Measurements from ENCODE around the gene NXPH3. TPM values are rescaled to one million over a fixed set of nuclear protein-coding genes. Genes with fewer than 3 reads are reported as not detected.

NXPH3 gene
- total and polyA plus RNA-seq, 9 of the 15 experiments (the other 6 are each of a cell fraction or from before 2014, with no cell fraction given) = 0.04 to 0.27 (median 0.07) TPM; not detected in 2

DNA sequence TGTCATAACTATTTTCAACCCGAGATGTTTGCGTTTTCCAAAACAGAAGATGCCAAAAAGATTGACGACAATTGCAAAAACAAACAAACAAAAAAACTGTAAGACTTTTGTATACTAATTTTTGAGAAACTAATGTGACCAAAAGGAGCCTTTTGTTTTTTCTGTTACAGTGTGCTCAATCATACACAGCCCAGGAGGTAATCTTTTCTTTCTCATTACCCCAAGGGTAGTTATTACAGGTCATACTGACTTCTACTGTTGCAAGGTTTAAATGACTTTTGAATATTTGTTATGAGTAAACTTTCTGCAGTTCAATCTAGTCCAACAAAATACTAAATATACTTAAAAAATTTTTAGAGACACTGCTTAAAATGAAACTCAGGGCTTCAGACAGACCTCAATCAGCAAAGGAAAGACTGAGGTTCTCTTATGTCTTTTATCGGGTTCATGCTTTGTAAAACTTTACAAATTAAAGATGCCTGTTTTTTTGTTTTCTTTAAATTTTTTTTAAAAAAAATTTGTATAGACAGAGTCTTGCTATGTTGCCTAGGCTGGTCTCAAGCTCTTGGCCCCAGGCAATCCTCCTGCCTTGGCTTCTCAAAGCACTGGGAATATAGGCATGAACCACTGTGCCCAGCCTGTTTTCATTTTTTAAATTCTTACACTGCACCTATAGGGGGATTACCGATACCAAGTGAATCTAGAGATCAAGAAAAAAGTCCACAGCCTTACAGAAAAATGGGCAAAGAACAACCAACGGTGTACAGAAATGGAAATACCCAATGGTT, 54.6 kb downstream of the NXPH3 start (continued):
- no peak for TF ChIP-seq ATF6 (CRISPR knock-in tag; IDR thresholded peaks at IDR 0.05)
- no peak for TF ChIP-seq E2F1 (CRISPR knock-in tag; IDR thresholded peaks at IDR 0.05)
- TF ChIP-seq FOS (IDR thresholded peaks at IDR 0.05; ENCODE audit: extremely low read depth, insufficient read length) = no peak
- no peak for TF ChIP-seq SMARCC2 (IDR thresholded peaks at IDR 0.05; ENCODE audit: low read depth)
- no peak for TF ChIP-seq ZNF589 (CRISPR knock-in tag; IDR thresholded peaks at IDR 0.05; ENCODE audit: low read depth)
- TF ChIP-seq, protein P1, sequence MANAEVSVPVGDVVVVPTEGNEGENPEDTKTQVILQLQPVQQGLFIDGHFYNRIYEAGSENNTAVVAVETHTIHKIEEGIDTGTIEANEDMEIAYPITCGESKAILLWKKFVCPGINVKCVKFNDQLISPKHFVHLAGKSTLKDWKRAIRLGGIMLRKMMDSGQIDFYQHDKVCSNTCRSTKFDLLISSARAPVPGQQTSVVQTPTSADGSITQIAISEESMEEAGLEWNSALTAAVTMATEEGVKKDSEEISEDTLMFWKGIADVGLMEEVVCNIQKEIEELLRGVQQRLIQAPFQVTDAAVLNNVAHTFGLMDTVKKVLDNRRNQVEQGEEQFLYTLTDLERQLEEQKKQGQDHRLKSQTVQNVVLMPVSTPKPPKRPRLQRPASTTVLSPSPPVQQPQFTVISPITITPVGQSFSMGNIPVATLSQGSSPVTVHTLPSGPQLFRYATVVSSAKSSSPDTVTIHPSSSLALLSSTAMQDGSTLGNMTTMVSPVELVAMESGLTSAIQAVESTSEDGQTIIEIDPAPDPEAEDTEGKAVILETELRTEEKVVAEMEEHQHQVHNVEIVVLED (CRISPR knock-in tag; IDR thresholded peaks at IDR 0.05) = no peak
- no peak for TF ChIP-seq HBP1 (CRISPR knock-in tag; IDR thresholded peaks at IDR 0.05)
- no peak for TF ChIP-seq ZBED1 (IDR thresholded peaks at IDR 0.05)
- TF ChIP-seq ZNF655 (CRISPR knock-in tag; IDR thresholded peaks at IDR 0.05) = no peak

All from K562 (cell line).